ENCODE measurements around the gene AZGP1. TPM values are rescaled to one million over a fixed set of nuclear protein-coding genes. Genes with fewer than 3 reads are reported as not detected.
"Not testable (repeated sequence)": the region's sequence is repeated elsewhere in the genome, so short reads cannot be mapped to it uniquely, and the experiment has no call there.

The AZGP1 gene
- total RNA-seq, 4 donors from 2014 or later = not detected

DNA sequence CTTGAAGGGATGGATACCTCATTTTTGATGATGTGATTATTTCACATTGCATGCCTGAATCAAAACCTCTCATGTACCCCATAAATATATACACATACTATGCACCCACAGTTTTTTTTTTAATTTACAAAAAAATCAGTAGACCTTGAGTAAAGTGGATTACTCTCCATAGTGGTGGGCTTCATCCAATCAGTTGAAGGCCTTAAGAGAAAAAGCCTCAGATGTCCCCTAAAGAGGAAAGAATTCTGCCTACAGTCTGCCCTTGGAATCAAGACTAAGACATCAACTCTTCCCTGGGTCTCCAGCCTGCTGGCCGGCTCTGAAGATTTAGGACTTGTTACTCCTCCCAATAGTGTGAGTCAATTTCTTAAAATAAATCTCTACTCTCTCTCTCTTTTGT, 1.1 kb downstream of the AZGP1 start:
- H3K4me1 ChIP-seq = no peaks in the 10 kb centered on the region
- H3K9me3 ChIP-seq = no peaks in the 10 kb centered on the region
- no peak overlapping the region for H3K4me3 ChIP-seq
- no peak for TF ChIP-seq POLR2A (IDR thresholded peaks at IDR 0.05)
- intact Hi-C loops (cut with DNase I; ENCODE audit: low total_unique reads) = no loop called here
- no peaks in the 10 kb centered on the region for H3K27me3 ChIP-seq
- no peak for DNase-seq
- no peaks in the 10 kb centered on the region for H3K36me3 ChIP-seq
- H3K27ac ChIP-seq = no peak overlapping the region

GRCh38 chr7:99973817-99974216, 2.0 kb downstream of the AZGP1 start:
- H3K36me3 ChIP-seq; H3K4me3 ChIP-seq; intact Hi-C loops (cut with DNase I; ENCODE audit: low total_unique reads); H3K9me3 ChIP-seq; H3K27ac ChIP-seq; H3K27me3 ChIP-seq; H3K4me1 ChIP-seq; DNase-seq: not testable (repeated sequence)

GRCh38 chr7:99971242-99971641, 4.6 kb downstream of the AZGP1 start:
- no peaks in the 10 kb centered on the region for H3K9me3 ChIP-seq
- no peaks in the 10 kb centered on the region for H3K36me3 ChIP-seq
- H3K27ac ChIP-seq = no peak overlapping the region
- no peaks in the 10 kb centered on the region for H3K4me1 ChIP-seq
- no peak for DNase-seq
- H3K4me3 ChIP-seq = no peak overlapping the region
- H3K27me3 ChIP-seq = no peaks in the 10 kb centered on the region
- TF ChIP-seq, protein P1, sequence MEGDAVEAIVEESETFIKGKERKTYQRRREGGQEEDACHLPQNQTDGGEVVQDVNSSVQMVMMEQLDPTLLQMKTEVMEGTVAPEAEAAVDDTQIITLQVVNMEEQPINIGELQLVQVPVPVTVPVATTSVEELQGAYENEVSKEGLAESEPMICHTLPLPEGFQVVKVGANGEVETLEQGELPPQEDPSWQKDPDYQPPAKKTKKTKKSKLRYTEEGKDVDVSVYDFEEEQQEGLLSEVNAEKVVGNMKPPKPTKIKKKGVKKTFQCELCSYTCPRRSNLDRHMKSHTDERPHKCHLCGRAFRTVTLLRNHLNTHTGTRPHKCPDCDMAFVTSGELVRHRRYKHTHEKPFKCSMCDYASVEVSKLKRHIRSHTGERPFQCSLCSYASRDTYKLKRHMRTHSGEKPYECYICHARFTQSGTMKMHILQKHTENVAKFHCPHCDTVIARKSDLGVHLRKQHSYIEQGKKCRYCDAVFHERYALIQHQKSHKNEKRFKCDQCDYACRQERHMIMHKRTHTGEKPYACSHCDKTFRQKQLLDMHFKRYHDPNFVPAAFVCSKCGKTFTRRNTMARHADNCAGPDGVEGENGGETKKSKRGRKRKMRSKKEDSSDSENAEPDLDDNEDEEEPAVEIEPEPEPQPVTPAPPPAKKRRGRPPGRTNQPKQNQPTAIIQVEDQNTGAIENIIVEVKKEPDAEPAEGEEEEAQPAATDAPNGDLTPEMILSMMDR (IDR thresholded peaks at IDR 0.05) = no peak
- no peak for TF ChIP-seq POLR2A (IDR thresholded peaks at IDR 0.05)
- intact Hi-C loops (cut with DNase I; ENCODE audit: low total_unique reads) = no loop called here

- H3K9me3 ChIP-seq; H3K36me3 ChIP-seq; H3K27me3 ChIP-seq; H3K27ac ChIP-seq; DNase-seq; H3K4me1 ChIP-seq; H3K4me3 ChIP-seq; intact Hi-C loops (cut with DNase I; ENCODE audit: low total_unique reads): not testable (repeated sequence)
These were observed 6.0 kb downstream of the AZGP1 start for GRCh38 chr7:99969813-99970212.

DNA sequence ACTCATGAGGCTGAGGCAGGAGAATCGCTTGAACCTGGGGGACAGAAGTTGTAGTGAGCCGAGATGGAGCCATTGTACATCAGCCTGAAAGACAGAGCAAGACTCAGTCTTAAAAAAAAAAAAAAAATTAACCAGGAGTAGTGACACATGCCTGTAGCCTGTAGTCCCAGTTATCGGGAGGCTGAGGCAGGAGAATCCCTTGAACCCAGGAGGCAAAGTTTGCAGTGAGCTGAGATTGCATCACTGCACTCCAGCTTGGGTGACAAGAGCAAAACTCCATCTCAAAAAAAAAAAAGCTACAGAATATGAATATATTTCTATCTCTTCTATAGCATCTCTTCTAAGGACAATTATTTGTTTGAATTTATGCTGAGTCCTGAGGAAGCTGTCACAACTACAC, 6.5 kb downstream of the AZGP1 start:
- Histone ChIP-seq H3K4me1 (no peaks in the 10 kb centered on the region), H3K9me3 (no peaks in the 10 kb centered on the region), H3K27me3 (no peaks in the 10 kb centered on the region), H3K36me3 (no peaks in the 10 kb centered on the region), H3K4me3 (no peak overlapping the region), H3K27ac (no peak overlapping the region)
- intact Hi-C loops (cut with DNase I; ENCODE audit: low total_unique reads) = no loop called here
- DNase-seq = no peak
- TF ChIP-seq, protein P1 (IDR thresholded peaks at IDR 0.05) = no peak
- no peak for TF ChIP-seq POLR2A (IDR thresholded peaks at IDR 0.05)

- H3K27me3 ChIP-seq = no peaks in the 10 kb centered on the region
These were observed 17.1 kb downstream of the AZGP1 start for GRCh38 chr7:99958564-99959227.

More at GRCh38 chr7:99958564-99959227, 17.1 kb downstream of the AZGP1 start:
- no peak overlapping the region for H3K27ac ChIP-seq
- TF ChIP-seq, protein P1 (IDR thresholded peaks at IDR 0.05) = no peak
- no peak for TF ChIP-seq POLR2A (IDR thresholded peaks at IDR 0.05)
- H3K4me3 ChIP-seq = no peak overlapping the region
- no peaks in the 10 kb centered on the region for H3K36me3 ChIP-seq
- H3K9me3 ChIP-seq = no peaks in the 10 kb centered on the region
- intact Hi-C loops (cut with DNase I; ENCODE audit: low total_unique reads) = no loop called here
- no peaks in the 10 kb centered on the region for H3K4me1 ChIP-seq
- DNase-seq = no peak

Measured in uterus (tissue), 4 donors.